ENCODE data around the gene PDGFRA.

GRCh38 chr4:54265366-54265765 lies 36.3 kb downstream of the PDGFRA start:
- TF ChIP-seq CTCF (IDR thresholded peaks at IDR 0.05) (no peak), POLR2AphosphoS5 (IDR thresholded peaks at IDR 0.05) (no peak)
